Duodenal mucosa (tissue), 2 donors: ENCODE data around the gene OR12D2.
"Not testable (repeated sequence)": the region's sequence is repeated elsewhere in the genome, so short reads cannot be mapped to it uniquely, and the experiment has no call there.

Experiments used
- H3K27ac ChIP-seq: one replicate; pipeline ENCODE4 v1.7.0; 2013; ENCODE audit warnings: low read depth, low read length
- H3K27me3 ChIP-seq, 2 donors: one replicate each; pipeline ENCODE4 v1.7.0; 2013; ENCODE audit warnings: low read length in 2 of 2, control low read depth in 1 of 2; ENCODE audit not compliant: insufficient read depth in 2 of 2, control insufficient read depth in 1 of 2
- H3K36me3 ChIP-seq, 2 donors: one replicate each; pipeline ENCODE4 v1.7.0; 2013; ENCODE audit warnings: low read length in 2 of 2, control low read depth in 1 of 2; ENCODE audit not compliant: insufficient read depth in 2 of 2, control insufficient read depth in 1 of 2
- H3K4me1 ChIP-seq, 2 donors: one replicate each; pipeline ENCODE4 v1.7.0; 2013; ENCODE audit warnings: low read length in 2 of 2, control low read depth in 1 of 2; ENCODE audit not compliant: insufficient read depth in 2 of 2, control insufficient read depth in 1 of 2
- H3K4me3 ChIP-seq, 2 donors: one replicate each; pipeline ENCODE4 v1.7.0; 2013; ENCODE audit warnings: low read length in 2 of 2, low read depth in 1 of 2
- H3K9ac ChIP-seq, 2 donors: one replicate each; pipeline ENCODE4 v1.7.0; 2013; ENCODE audit warnings: low read length in 2 of 2, low read depth in 1 of 2
- H3K9me3 ChIP-seq, 2 donors: one replicate each; pipeline ENCODE4 v1.7.0; 2013; ENCODE audit warnings: low read length in 2 of 2, control low read depth in 1 of 2; ENCODE audit not compliant: control insufficient read depth in 1 of 2

Gene OR12D2

GRCh38 chr6:29395331-29395730, at the start of gene OR12D2:
OR12D2 (plus strand) TSS chr6:29395631; CDS start chr6:29396700, 1,069 bp downstream.
- Histone ChIP-seq H3K27ac (no peak within 1 kb of the TSS), H3K4me1 (no peaks in the 10 kb centered on the region), H3K9me3 (no peaks in the 10 kb centered on the region), H3K9ac (no peak within 1 kb of the TSS), H3K27me3 (peaks cover 0 to 3% of the 10 kb centered on the region in 2 donors), H3K36me3 (no peaks in the 10 kb centered on the region), H3K4me3 (no peak within 1 kb of the TSS)

GRCh38 chr6:29349348-29349747, 46.1 kb upstream of the OR12D2 start:
- H3K27ac ChIP-seq, H3K27me3 ChIP-seq, H3K36me3 ChIP-seq, H3K9me3 ChIP-seq, H3K4me1 ChIP-seq, H3K9ac ChIP-seq, H3K4me3 ChIP-seq: not testable (repeated sequence)

- H3K27me3 ChIP-seq, result no peaks in the 10 kb centered on the region
- H3K9ac ChIP-seq, result no peak overlapping the region
- H3K4me3 ChIP-seq, result no peak overlapping the region
- H3K27ac ChIP-seq, result no peak overlapping the region
- no peaks in the 10 kb centered on the region for H3K4me1 ChIP-seq
- no peaks in the 10 kb centered on the region for H3K9me3 ChIP-seq
- no peaks in the 10 kb centered on the region for H3K36me3 ChIP-seq
These were observed 40.5 kb upstream of the OR12D2 start for GRCh38 chr6:29354980-29355379.

DNA sequence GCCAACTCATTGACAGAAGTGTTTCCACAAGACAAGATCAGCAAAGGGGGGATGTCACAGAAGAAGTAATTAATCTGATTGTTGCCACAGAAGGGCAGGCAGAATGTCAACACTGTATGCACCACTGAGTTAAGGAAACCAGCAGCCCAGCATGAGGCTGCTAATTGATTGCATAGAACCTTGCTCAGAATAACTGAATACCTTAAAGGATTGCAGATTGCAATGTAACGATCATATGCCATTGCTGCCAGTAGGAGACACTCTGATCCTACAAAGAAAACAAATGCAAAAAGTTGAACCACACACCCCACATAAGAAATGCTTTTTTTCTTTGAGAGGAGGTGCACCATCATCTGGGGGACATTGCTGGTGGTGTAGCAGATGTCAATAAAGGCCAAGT, 39.8 kb upstream of the OR12D2 start:
- no peaks in the 10 kb centered on the region for H3K4me1 ChIP-seq
- H3K9me3 ChIP-seq, result no peaks in the 10 kb centered on the region
- H3K4me3 ChIP-seq, result no peak overlapping the region
- no peaks in the 10 kb centered on the region for H3K36me3 ChIP-seq
- H3K27me3 ChIP-seq, result no peaks in the 10 kb centered on the region
- H3K27ac ChIP-seq, result no peak overlapping the region
- H3K9ac ChIP-seq, result no peak overlapping the region

GRCh38 chr6:29368765-29369164, 26.7 kb upstream of the OR12D2 start, which contains the start of gene OR5V1:
OR5V1 (minus strand) TSS chr6:29368865; CDS start chr6:29356195, 12,670 bp downstream.
- Histone ChIP-seq H3K36me3 (no peaks in the 10 kb centered on the region), H3K27me3 (no peaks in the 10 kb centered on the region), H3K9me3 (no peaks in the 10 kb centered on the region), H3K9ac (no peak within 1 kb of the TSS), H3K27ac (no peak within 1 kb of the TSS), H3K4me1 (no peaks in the 10 kb centered on the region), H3K4me3 (no peak within 1 kb of the TSS)

GRCh38 chr6:29375191-29375590, 20.2 kb upstream of the OR12D2 start, which contains the start of gene OR12D3:
OR12D3 (minus strand) TSS chr6:29375291; CDS start chr6:29375287, 4 bp downstream.
- H3K27me3 ChIP-seq, result no peaks in the 10 kb centered on the region
- no peak within 1 kb of the TSS for H3K4me3 ChIP-seq
- no peaks in the 10 kb centered on the region for H3K9me3 ChIP-seq
- H3K4me1 ChIP-seq, result no peaks in the 10 kb centered on the region
- H3K9ac ChIP-seq, result no peak within 1 kb of the TSS
- H3K27ac ChIP-seq, result no peak within 1 kb of the TSS
- H3K36me3 ChIP-seq, result no peaks in the 10 kb centered on the region

DNA sequence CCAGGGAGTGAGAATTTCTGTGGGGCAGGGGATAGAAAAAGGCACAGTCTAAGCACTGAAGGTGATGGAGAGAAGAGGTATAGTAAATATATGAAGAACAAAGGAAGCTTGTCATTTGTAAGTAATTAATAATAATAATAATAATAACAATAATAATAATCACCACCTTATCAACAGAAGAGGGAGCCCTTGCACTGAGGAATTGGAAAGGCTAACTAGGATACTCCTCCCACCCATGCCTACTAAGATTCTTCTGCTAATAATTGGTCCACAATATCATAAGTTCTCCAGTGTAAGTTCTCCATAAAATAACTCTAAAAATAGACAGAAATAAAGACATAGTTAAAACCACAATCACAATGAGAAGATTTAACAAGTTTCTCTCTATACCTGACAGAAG, 19.4 kb upstream of the OR12D2 start:
- H3K27ac ChIP-seq, result no peak overlapping the region
- no peaks in the 10 kb centered on the region for H3K27me3 ChIP-seq
- no peaks in the 10 kb centered on the region for H3K9me3 ChIP-seq
- no peak overlapping the region for H3K4me3 ChIP-seq
- no peaks in the 10 kb centered on the region for H3K4me1 ChIP-seq
- no peak overlapping the region for H3K9ac ChIP-seq
- no peaks in the 10 kb centered on the region for H3K36me3 ChIP-seq

- H3K4me3 ChIP-seq, result no peak overlapping the region
- H3K9me3 ChIP-seq, result no peaks in the 10 kb centered on the region
- peaks cover 0 to 3% of the 10 kb centered on the region in 2 donors for H3K27me3 ChIP-seq
- H3K9ac ChIP-seq, result no peak overlapping the region
- no peaks in the 10 kb centered on the region for H3K4me1 ChIP-seq
- no peaks in the 10 kb centered on the region for H3K36me3 ChIP-seq
- no peak overlapping the region for H3K27ac ChIP-seq
These were observed 6.9 kb upstream of the OR12D2 start for GRCh38 chr6:29388533-29388932.

GRCh38 chr6:29399525-29399924, 4.1 kb downstream of the OR12D2 start:
- Histone ChIP-seq H3K9me3 (no peaks in the 10 kb centered on the region), H3K4me1 (no peaks in the 10 kb centered on the region), H3K36me3 (no peaks in the 10 kb centered on the region), H3K9ac (no peak overlapping the region), H3K27me3 (no peaks in the 10 kb centered on the region), H3K27ac (no peak overlapping the region), H3K4me3 (no peak overlapping the region)

DNA sequence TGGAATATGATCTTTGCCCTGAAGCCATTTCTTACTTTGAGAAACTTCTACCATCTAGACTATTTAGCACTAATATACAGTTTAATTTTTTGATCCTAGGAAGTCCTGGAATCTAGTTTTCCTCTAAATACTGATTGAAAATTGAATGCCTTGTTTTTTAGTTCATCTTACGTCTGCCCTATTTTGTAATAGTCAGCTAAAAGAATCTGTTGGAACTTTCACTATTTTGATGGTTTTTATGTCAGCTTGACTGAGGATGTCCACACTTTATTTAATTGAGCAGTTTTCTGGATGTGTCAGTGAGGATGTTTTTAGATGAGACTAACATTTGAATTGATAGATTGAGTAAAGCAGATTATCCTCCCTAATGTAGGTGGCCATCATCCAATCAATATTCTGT, 8.4 kb downstream of the OR12D2 start:
- H3K4me1 ChIP-seq, result no peaks in the 10 kb centered on the region
- H3K9ac ChIP-seq, result no peak overlapping the region
- no peak overlapping the region for H3K4me3 ChIP-seq
- H3K9me3 ChIP-seq, result no peaks in the 10 kb centered on the region
- H3K27ac ChIP-seq, result no peak overlapping the region
- H3K27me3 ChIP-seq, result no peaks in the 10 kb centered on the region
- H3K36me3 ChIP-seq, result no peaks in the 10 kb centered on the region

GRCh38 chr6:29414588-29414987, 19.2 kb downstream of the OR12D2 start, which contains the start of gene OR12D1:
OR12D1 (plus strand) TSS chr6:29414928.
- H3K9me3 ChIP-seq, result no peaks in the 10 kb centered on the region
- no peaks in the 10 kb centered on the region for H3K27me3 ChIP-seq
- H3K4me3 ChIP-seq, result no peak within 1 kb of the TSS
- H3K9ac ChIP-seq, result no peak within 1 kb of the TSS
- H3K4me1 ChIP-seq, result no peaks in the 10 kb centered on the region
- no peaks in the 10 kb centered on the region for H3K36me3 ChIP-seq
- H3K27ac ChIP-seq, result no peak within 1 kb of the TSS
